Spleen (tissue), 7 donors: ENCODE measurements around the gene CAGE1.

ENCODE experiments used
- POLR2A ChIP-seq, 3 donors: fragments of 450-650 bp; IDR thresholded peaks; one replicate each; pipeline ENCODE4 v1.5.1; 2017; ENCODE audit warnings: antibody characterized with exemption in 3 of 3, mild to moderate bottlenecking in 1 of 3
- POLR2AphosphoS5 ChIP-seq, 3 donors: sonication (generic); formaldehyde crosslinking; IDR thresholded peaks; one replicate each; pipeline ENCODE4 v1.5.1; 2017; ENCODE audit warnings: antibody characterized with exemption in 3 of 3
- TF ChIP-seq, protein P1 (sequence below), 11 experiments: fragments of 200-600 bp in 7 of 11; fragments of 450-650 bp in 4 of 11; sonication (generic) in 4 of 11; IDR thresholded peaks in 8 of 11; conservative IDR thresholded peaks in 3 of 11; 1 replicate in 7 of 11; 2 replicates in 4 of 11; pipeline versions ENCODE4 v1.4.0 to v1.8.0; 2016 to 2021; ENCODE audit warnings: antibody characterized with exemption in 11 of 11, inconsistent platforms in 4 of 11, mild to moderate bottlenecking in 1 of 11
- donor health status: DM: no; HTN: no; CAD: no; lungs with moderate emphysema.
- donor health status: DM: no; HTN: no; CAD: no.
- donor health status: DM: no; HTN: no; CAD: no.

DNA sequence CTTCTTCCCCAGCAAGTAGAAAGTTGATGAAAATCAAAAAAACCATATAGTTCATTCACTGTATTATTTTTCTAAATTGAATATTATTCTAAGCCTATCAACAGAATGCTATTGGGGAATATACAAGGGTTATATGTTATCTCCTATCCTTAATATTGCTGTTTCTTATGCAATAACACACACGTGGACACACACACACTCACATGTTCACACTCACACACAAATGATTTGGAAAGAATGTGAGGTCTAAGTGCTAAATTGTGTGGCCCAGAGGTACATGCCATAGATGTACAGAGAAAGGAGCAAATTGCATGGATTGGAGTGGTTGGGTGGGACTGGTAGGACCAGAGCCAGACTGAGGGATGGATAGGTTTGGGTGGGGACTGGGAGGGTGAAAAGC is 45.1 kb upstream of the CAGE1 start:
- TF ChIP-seq, protein P1, sequence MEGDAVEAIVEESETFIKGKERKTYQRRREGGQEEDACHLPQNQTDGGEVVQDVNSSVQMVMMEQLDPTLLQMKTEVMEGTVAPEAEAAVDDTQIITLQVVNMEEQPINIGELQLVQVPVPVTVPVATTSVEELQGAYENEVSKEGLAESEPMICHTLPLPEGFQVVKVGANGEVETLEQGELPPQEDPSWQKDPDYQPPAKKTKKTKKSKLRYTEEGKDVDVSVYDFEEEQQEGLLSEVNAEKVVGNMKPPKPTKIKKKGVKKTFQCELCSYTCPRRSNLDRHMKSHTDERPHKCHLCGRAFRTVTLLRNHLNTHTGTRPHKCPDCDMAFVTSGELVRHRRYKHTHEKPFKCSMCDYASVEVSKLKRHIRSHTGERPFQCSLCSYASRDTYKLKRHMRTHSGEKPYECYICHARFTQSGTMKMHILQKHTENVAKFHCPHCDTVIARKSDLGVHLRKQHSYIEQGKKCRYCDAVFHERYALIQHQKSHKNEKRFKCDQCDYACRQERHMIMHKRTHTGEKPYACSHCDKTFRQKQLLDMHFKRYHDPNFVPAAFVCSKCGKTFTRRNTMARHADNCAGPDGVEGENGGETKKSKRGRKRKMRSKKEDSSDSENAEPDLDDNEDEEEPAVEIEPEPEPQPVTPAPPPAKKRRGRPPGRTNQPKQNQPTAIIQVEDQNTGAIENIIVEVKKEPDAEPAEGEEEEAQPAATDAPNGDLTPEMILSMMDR (IDR thresholded peaks at IDR 0.05 in 8 of 11, conservative IDR thresholded peaks at IDR 0.05 in 3 of 11): no peak
- TF ChIP-seq POLR2A (IDR thresholded peaks at IDR 0.05) (no peak), POLR2AphosphoS5 (IDR thresholded peaks at IDR 0.05) (no peak)
